Kidney epithelial cell (primary cell): ENCODE data around the gene CEP19. TPM values are rescaled to one million over a fixed set of nuclear protein-coding genes. Genes with fewer than 3 reads are reported as not detected.
"Not testable (repeated sequence)": the region's sequence is repeated elsewhere in the genome, so short reads cannot be mapped to it uniquely, and the experiment has no call there.

Experiments
- DNase-seq: peaks from one replicate; pipeline ENCODE4 v3.0.0-alpha.2; 2010; ENCODE audit warnings: low read depth
- H3K27me3 ChIP-seq: 2 replicates; pipeline ENCODE4 v1.6.0; 2011; ENCODE audit warnings: low read length; ENCODE audit not compliant: control insufficient read depth, insufficient read depth
- H3K36me3 ChIP-seq: 2 replicates; pipeline ENCODE4 v1.5.1; 2011; ENCODE audit warnings: low read length; ENCODE audit not compliant: control insufficient read depth, insufficient read depth
- H3K4me3 ChIP-seq: 2 replicates; pipeline ENCODE4 v1.5.1; 2011; ENCODE audit warnings: low read depth, mild to moderate bottlenecking, control low read depth, low read length
- total RNA-seq: library from RNA; depleted of rRNA; stranded (reverse); fragments of >200 nt; gene quantifications from 2 replicates; pipeline ENCODE4 v1.2.3, GENCODE V29; 2015
- TF ChIP-seq, protein P1 (sequence below): IDR thresholded peaks from 2 replicates; pipeline ENCODE4 v1.5.1; 2011; ENCODE audit warnings: mild to moderate bottlenecking, moderate library complexity, low read length, control low read depth, inconsistent platforms; ENCODE audit not compliant: insufficient read depth, poor library complexity, severe bottlenecking

Gene CEP19
- total RNA-seq, 1 donor from 2014 or later = 3.1 TPM

DNA sequence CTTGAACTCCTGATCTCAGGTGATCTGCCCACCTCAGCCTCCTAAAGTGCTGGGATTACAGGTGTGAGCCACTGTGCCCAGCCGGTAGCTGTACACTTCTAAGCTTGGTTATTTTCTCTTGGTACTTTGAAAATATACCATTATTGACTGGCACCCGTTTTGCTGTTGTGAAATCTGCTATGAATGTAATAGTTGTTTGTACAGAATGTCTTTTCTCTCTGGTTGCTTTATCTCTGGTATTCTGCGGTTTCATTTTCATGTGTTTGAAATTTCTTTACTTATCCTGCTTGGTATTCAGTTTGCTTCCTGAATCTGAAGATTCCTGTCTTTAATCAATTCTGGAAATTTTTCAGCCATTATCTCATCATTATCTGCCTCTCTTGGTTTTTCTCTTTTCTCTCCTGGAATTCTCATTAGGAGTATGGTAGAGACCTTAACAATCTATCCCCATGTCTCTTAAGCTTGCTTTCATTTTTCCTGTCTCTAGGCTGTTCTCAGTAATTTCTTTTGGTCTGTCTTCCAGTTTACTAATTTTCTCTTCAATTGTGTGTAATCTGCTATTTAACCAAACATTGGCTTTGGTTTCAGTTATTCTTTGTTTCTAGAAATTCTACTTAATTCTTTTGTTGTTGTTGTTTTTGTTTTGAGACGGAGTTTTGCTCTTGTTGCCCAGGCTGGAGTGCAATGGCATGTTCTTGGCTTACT, 24.8 kb upstream of the CEP19 start:
- no peak overlapping the region for H3K4me3 ChIP-seq
- TF ChIP-seq, protein P1, sequence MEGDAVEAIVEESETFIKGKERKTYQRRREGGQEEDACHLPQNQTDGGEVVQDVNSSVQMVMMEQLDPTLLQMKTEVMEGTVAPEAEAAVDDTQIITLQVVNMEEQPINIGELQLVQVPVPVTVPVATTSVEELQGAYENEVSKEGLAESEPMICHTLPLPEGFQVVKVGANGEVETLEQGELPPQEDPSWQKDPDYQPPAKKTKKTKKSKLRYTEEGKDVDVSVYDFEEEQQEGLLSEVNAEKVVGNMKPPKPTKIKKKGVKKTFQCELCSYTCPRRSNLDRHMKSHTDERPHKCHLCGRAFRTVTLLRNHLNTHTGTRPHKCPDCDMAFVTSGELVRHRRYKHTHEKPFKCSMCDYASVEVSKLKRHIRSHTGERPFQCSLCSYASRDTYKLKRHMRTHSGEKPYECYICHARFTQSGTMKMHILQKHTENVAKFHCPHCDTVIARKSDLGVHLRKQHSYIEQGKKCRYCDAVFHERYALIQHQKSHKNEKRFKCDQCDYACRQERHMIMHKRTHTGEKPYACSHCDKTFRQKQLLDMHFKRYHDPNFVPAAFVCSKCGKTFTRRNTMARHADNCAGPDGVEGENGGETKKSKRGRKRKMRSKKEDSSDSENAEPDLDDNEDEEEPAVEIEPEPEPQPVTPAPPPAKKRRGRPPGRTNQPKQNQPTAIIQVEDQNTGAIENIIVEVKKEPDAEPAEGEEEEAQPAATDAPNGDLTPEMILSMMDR = no peak
- no peaks in the 10 kb centered on the region for H3K27me3 ChIP-seq
- no peak for DNase-seq
- H3K36me3 ChIP-seq = no peaks in the 10 kb centered on the region

DNA sequence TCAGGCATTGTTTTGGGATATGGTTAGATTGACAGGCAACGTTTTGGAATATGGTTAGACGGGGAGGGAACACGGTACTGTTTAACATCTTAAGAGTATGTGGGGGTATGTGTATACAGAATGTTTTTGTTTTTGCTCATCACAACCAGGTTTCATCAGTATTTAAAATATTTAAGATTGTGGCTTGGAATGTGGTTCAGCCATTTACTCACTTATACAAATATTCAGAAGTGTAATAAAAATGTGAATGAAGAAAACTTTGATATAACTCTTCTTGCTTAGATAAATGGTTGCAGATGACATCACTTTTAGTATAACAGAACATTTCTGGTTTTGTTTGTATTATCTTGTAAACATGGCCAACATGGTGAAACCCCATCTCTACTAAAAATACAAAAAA, 23.7 kb upstream of the CEP19 start:
- DNase-seq = no peak
- TF ChIP-seq, protein P1 = no peak
- Histone ChIP-seq H3K4me3 (no peak overlapping the region), H3K36me3 (no peaks in the 10 kb centered on the region), H3K27me3 (no peaks in the 10 kb centered on the region)

DNA sequence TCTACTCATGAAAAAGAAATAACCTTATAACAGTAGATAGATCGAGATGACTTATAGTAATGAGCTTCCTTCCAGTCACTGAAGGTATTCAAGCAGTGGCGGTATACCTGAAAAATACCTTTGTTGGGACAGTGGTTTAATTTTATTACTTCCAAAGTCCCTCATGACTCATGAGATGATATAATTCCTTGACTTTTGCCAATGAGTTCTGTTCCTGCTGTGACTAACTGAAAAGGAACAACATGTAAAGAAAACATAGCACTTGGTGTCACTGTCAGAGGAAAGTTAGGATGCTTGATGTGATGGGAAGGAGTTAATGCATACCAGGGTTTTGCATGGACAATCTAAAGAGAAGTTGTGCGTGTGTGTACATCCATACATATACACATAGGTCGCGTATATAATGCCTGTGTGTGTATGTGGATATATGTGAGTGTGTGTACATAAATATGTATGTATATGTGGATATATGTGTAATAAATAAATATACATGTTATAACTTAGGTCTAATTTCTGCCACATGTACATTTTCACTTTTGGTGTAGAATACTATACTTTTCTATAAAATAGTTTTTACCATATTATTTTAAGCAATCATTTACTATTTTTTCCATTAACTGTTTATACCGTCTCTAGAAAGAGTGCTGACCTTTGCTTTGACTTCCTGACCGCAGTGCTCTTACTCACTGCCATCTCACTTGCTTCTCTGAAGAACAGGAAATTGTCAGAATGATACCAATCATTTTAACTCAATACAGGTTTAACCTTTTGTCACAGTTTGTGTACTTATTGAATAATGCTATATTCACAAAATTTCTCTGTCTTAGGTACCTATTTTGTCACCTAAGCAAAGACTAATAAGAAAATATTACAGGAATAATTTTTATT, 15.0 kb upstream of the CEP19 start:
- no peak for DNase-seq
- TF ChIP-seq, protein P1 = no peak
- Histone ChIP-seq H3K36me3 (no peaks in the 10 kb centered on the region), H3K4me3 (no peak overlapping the region), H3K27me3 (no peaks in the 10 kb centered on the region)

DNA sequence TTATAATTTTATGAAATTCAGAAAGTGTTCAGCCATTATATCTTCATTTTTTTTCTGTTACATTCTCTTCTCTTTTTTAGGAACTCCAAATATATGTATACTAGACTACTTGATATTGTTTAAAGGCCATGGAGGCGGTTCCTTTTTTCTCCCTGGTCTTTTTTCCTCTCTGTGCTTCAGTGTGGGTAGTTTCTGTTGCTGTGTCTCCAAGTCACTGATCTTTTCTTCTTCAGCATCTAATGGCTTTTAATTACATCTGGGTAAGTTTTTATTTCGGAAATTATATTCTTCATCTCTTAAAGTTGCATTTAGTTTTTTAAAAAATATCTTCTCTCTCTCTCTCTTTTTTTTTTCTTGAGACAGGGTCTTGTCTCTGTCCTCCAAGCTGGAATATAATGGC, 9.0 kb upstream of the CEP19 start:
- DNase-seq = no peak
- Histone ChIP-seq H3K4me3 (no peak overlapping the region), H3K36me3 (no peaks in the 10 kb centered on the region), H3K27me3 (no peaks in the 10 kb centered on the region)
- TF ChIP-seq, protein P1 = no peak

DNA sequence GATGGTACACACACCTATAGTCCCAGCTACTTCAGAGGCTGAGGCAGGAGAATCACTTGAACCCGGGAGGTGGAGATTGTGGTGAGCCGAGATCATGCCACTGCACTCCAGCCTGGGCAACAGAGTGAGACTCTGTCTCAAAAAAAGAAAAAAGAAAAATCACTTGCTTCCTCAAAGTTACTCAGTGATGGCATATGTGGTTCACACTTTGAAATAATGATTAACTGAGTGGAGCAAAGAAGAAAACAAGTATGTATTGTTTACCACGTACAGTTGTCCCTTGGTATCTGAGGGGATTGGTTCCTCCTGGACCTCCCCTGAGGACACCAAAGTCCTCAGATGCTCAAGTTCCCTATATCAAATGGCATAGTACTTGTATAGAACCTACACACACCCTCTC, 5.1 kb upstream of the CEP19 start:
- DNase-seq, H3K4me3 ChIP-seq, H3K27me3 ChIP-seq, H3K36me3 ChIP-seq: not testable (repeated sequence)

DNA sequence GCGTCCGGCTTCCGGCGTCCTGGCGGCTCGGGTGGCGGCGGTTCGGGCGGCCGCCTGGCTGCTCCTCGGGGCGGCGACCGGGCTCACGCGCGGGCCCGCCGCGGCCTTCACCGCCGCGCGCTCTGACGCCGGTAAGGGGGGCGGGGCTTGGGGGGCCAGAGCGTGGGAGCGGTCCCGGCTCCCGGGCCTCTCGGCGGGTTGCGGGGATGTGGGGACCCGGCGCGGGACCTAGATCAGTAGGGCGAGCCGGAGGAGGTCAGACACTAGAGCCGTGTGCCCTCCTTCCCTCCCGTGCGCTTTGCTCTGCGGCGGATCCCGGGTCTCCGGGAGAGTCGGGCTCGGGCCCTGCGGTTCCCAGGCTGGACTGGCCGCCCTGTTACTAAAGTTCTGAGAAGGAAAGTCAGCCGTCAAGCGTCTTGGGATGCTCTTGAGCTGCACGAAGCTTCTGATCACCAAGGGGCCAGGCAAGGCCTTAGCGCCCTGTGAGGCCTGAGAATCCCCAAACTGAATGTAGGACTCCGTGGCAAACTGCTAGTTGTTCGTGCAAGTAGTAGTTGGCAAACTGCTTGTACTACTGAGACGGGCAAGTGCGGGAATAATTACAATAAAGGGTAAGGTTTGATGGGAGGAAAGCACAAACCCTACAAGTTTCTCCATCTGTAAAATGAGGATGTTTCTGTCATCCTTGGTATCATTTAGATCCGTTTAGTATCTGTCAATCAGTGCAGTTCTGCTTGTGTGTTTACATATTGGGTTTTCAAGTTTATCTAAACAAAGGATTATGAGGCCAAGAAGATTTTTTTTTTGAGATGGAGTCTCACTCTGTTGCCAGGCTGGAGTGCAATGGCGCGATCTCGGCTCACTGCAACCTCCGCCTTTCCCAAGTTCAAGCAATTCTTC, 714 bp upstream of the CEP19 start:
- no peaks in the 10 kb centered on the region for H3K27me3 ChIP-seq
- DNase-seq = no peak

More for the DNA sequence above, 714 bp upstream of the CEP19 start:
- TF ChIP-seq, protein P1 = no peak
- no peaks in the 10 kb centered on the region for H3K36me3 ChIP-seq
- H3K4me3 ChIP-seq = peak overlapping the region; percentile 80
